Superior temporal gyrus (tissue), 1 donor: ENCODE results near the gene RGS7.
"Not testable (repeated sequence)": the region's sequence is repeated elsewhere in the genome, so short reads cannot be mapped to it uniquely, and the experiment has no call there.

ENCODE experiments used
- DNase-seq: peaks from one replicate; pipeline ENCODE4 v3.0.0-alpha.2; 2016; ENCODE audit errors: extremely low spot score

The RGS7 gene

GRCh38 chr1:241139047-241139446 lies 218.0 kb downstream of the RGS7 start:
- no peak for DNase-seq

GRCh38 chr1:241138248-241138647 lies 218.8 kb downstream of the RGS7 start:
- DNase-seq, result no peak

GRCh38 chr1:241136389-241136788 lies 220.6 kb downstream of the RGS7 start:
- no peak for DNase-seq

- DNase-seq, result no peak
Observed at GRCh38 chr1:241131636-241132194, 225.3 kb downstream of the RGS7 start.

- DNase-seq, result no peak
Observed at GRCh38 chr1:241130881-241131280, 226.1 kb downstream of the RGS7 start.

- no peak for DNase-seq
Observed at GRCh38 chr1:241129207-241129960, 227.6 kb downstream of the RGS7 start.

GRCh38 chr1:241125286-241125685 lies 231.7 kb downstream of the RGS7 start:
- DNase-seq, result peak; percentile 38

- no peak for DNase-seq
Observed at GRCh38 chr1:241118049-241118448, 239.0 kb downstream of the RGS7 start.

- DNase-seq, result no peak
Observed at GRCh38 chr1:241115784-241116183, 241.2 kb downstream of the RGS7 start.

GRCh38 chr1:241114699-241115233 lies 242.2 kb downstream of the RGS7 start:
- no peak for DNase-seq

- DNase-seq, result no peak
Observed at GRCh38 chr1:241113557-241113956, 243.4 kb downstream of the RGS7 start.

GRCh38 chr1:241109039-241109438 lies 248.0 kb downstream of the RGS7 start:
- DNase-seq, result no peak

GRCh38 chr1:241105147-241105546 lies 251.9 kb downstream of the RGS7 start:
- DNase-seq, result no peak

- DNase-seq, result no peak
Observed at GRCh38 chr1:241102664-241103063, 254.3 kb downstream of the RGS7 start.

GRCh38 chr1:241101622-241102021 lies 255.4 kb downstream of the RGS7 start:
- no peak for DNase-seq

- no peak for DNase-seq
Observed at GRCh38 chr1:241097479-241097878, 259.5 kb downstream of the RGS7 start.

- no peak for DNase-seq
Observed at GRCh38 chr1:241096982-241097381, 260.0 kb downstream of the RGS7 start.

- no peak for DNase-seq
Observed at GRCh38 chr1:241095847-241096246, 261.2 kb downstream of the RGS7 start.

- DNase-seq, result no peak
Observed at GRCh38 chr1:241090798-241091197, 266.2 kb downstream of the RGS7 start.

GRCh38 chr1:241089066-241089465 lies 267.9 kb downstream of the RGS7 start:
- not testable (repeated sequence) for DNase-seq

GRCh38 chr1:241088075-241088474 lies 268.9 kb downstream of the RGS7 start:
- not testable (repeated sequence) for DNase-seq

GRCh38 chr1:241086686-241087085 lies 270.3 kb downstream of the RGS7 start:
- DNase-seq, result no peak

GRCh38 chr1:241083285-241083684 lies 273.7 kb downstream of the RGS7 start:
- DNase-seq, result no peak
